ENCODE data around the gene TRIM63.

DNA sequence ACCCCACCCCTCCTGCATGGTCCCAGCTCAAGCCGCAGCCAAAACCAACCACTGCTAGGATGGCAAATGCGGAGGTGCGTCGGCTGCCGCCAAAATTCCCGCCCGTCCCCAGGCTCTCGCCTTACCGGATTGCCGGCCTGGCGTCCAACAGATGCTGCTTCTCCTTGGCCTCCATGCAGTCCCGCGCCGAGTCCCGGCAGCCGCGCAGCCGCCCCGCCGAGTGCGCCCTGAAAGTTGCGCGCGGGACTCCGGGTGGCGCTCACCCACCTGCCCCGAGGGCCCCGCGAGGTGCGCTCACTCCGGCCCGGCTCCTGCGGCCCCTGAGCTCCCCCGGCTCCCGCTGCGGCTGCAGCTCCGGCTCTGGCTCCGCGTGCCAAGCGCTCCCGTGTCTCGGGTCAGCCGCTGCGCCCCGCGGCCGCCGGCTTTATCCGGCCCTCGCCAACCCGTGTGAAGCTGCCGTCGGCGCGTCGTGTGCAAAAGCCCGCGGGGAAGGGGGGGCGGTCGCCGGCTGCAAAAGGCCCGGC, 21.6 kb downstream of the TRIM63 start, which contains the start of gene SLC30A2:
- TF ChIP-seq CTCF (IDR thresholded peaks at IDR 0.05) (no peak), POLR2A (IDR thresholded peaks at IDR 0.05) (no peak)
